Ectodermal cell (in vitro differentiated cells): Measurements from ENCODE around the gene EIF2AK3.

Experiments
- H3K27ac ChIP-seq: 2 replicates; pipeline ENCODE4 v1.7.0; 2013; ENCODE audit warnings: mild to moderate bottlenecking, low read depth, low read length; ENCODE audit not compliant: insufficient read depth, poor library complexity, severe bottlenecking
- H3K27me3 ChIP-seq: 2 replicates; pipeline ENCODE4 v1.7.0; 2013; ENCODE audit warnings: mild to moderate bottlenecking, low read length; ENCODE audit not compliant: insufficient read depth, control insufficient read depth, poor library complexity, severe bottlenecking
- H3K36me3 ChIP-seq: one replicate; pipeline ENCODE4 v1.7.0; 2013; ENCODE audit warnings: low read length; ENCODE audit not compliant: control insufficient read depth, insufficient read depth
- H3K4me1 ChIP-seq: one replicate; pipeline ENCODE4 v1.7.0; 2013; ENCODE audit warnings: low read length; ENCODE audit not compliant: control insufficient read depth, insufficient read depth
- H3K4me3 ChIP-seq: 2 replicates; pipeline ENCODE4 v1.7.0; 2013; ENCODE audit warnings: low read depth, low read length, control low read depth; ENCODE audit not compliant: insufficient read depth
- H3K9me3 ChIP-seq: 2 replicates; pipeline ENCODE4 v1.7.0; 2013; ENCODE audit warnings: mild to moderate bottlenecking, low read length, moderate library complexity; ENCODE audit not compliant: control insufficient read depth
- WGBS, 2 experiments: methylation state at CpG; one replicate each; pipeline ENCODE4 v1.1.7; 2013; ENCODE audit warnings: missing lambda C conversion rate in 2 of 2; 5-methylcytosine and 5-hydroxymethylcytosine counted together

The EIF2AK3 gene

DNA sequence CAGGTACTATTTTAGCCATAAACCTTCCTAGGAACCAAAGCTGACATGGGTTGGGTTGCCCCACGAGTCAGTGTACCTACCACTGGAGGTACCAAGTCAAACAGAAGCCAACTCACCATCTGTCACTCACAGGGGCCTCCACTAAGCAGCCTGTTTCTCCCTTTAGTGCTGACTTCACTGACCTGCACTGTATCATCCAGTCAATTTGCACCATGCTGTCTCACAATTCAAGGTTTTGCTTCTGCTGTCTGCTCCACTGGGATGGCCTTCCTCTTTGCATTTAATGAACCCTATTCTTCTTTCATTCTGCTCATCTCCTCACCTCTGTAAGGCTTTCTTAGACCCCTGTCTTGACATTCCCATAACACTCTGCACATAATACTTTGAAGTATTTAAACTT, 47.2 kb downstream of the EIF2AK3 start:
- no peak overlapping the region for H3K27ac ChIP-seq
- H3K4me3 ChIP-seq, result no peak overlapping the region
- peaks cover 7% of the 10 kb centered on the region for H3K36me3 ChIP-seq
- no peaks in the 10 kb centered on the region for H3K9me3 ChIP-seq
- H3K27me3 ChIP-seq, result no peaks in the 10 kb centered on the region
- no peaks in the 10 kb centered on the region for H3K4me1 ChIP-seq
- WGBS, 2 experiments, result 93 to 95% methylated on average over 1 of the region's 1 CpG

DNA sequence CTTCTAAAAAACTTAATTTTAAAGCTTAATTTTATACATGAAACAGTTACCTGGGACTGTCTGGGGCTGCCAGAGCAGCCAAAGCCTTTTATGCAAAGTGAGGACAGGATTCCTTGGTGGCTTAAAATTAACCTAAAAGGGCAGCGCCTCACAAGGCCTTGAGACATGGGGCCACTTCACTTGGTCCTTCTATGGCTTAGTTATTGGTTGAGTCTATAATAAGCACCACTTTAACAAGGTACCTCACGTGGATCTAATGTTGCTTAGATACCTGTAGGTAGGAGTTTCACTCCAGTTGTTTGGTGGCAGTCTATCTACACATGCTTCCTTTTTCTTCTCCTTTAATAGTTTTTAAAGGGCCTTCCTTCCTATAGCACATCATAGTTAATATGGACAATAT, 51.6 kb downstream of the EIF2AK3 start:
- Histone ChIP-seq H3K9me3 (no peaks in the 10 kb centered on the region), H3K27me3 (no peaks in the 10 kb centered on the region), H3K4me3 (no peak overlapping the region), H3K27ac (no peak overlapping the region), H3K36me3 (peaks cover 7% of the 10 kb centered on the region), H3K4me1 (no peaks in the 10 kb centered on the region)
- WGBS, 2 experiments, result 89 to 92% methylated on average over 1 to 2 of the region's 2 CpGs

DNA sequence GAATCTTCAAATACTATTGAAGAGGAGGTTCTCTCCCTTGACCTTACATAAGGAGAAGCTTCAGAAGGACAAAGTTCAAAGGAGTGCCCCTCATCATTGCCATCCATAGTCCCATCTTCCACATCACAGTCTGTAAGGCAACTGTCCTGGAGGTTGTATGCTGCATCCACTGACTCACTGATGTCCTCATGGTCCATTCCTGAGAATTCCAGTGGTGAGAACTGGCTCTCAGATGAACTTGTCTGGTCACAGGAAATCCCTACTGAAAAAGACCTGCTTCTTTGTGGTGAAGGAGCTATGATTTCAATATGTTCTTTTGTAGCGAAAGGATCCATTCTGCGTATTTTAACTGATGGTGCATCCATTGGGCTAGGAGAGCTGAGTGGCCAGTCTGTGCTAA, 52.2 kb downstream of the EIF2AK3 start:
- Histone ChIP-seq H3K36me3 (peaks cover 7% of the 10 kb centered on the region), H3K27ac (no peak overlapping the region), H3K4me1 (no peaks in the 10 kb centered on the region), H3K4me3 (no peak overlapping the region), H3K27me3 (no peaks in the 10 kb centered on the region), H3K9me3 (no peaks in the 10 kb centered on the region)
- WGBS, 2 experiments, result 100% methylated on average over 1 of the region's 2 CpGs

DNA sequence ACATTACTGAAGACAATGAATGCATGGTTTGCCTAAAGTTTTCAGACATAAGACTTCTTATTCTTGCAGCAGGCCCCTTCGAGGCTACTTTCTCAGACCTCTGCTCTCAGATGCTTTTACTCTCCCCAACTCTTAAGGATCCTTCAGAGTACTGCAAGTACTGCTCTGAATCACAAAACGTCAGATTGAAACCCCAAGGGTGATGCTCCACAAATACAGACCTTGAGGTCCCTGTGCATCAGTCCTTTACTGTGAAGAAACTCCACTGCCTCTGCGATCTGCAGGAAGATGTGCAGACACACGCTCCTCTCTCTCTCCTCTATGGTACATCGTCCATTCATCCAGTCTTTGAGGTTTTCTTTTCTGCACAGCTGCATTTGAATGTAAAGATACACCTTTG, 52.8 kb downstream of the EIF2AK3 start:
- WGBS, 2 experiments, result 92 to 93% methylated on average over 5 of the region's 5 CpGs
- no peaks in the 10 kb centered on the region for H3K9me3 ChIP-seq
- H3K4me1 ChIP-seq, result no peaks in the 10 kb centered on the region
- H3K27me3 ChIP-seq, result no peaks in the 10 kb centered on the region
- H3K36me3 ChIP-seq, result peaks cover 7% of the 10 kb centered on the region
- no peak overlapping the region for H3K4me3 ChIP-seq
- no peak overlapping the region for H3K27ac ChIP-seq

DNA sequence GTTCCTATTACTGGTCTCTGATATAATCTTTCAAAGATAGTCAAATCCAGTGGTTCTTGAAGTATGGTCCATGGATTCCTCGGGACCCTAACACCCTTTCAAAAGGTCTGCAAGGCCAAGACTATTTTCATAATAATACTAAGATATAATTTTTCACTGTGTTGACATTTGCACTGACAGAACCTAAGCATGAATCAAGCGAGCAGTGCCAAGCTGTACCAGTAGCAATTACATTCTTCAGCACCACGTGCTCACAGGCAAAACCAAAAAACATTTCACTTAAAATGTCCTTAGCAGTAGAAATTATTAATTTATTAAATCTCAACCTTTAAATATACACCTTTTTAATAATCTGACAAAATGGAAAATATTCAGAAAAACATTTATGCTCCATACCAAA, 59.1 kb downstream of the EIF2AK3 start:
- Histone ChIP-seq H3K27me3 (no peaks in the 10 kb centered on the region), H3K36me3 (peaks cover 3% of the 10 kb centered on the region), H3K4me3 (no peak overlapping the region), H3K27ac (no peak overlapping the region), H3K9me3 (no peaks in the 10 kb centered on the region), H3K4me1 (no peaks in the 10 kb centered on the region)
- WGBS, 2 experiments, result 91% methylated on average over 2 to 3 of the region's 3 CpGs

DNA sequence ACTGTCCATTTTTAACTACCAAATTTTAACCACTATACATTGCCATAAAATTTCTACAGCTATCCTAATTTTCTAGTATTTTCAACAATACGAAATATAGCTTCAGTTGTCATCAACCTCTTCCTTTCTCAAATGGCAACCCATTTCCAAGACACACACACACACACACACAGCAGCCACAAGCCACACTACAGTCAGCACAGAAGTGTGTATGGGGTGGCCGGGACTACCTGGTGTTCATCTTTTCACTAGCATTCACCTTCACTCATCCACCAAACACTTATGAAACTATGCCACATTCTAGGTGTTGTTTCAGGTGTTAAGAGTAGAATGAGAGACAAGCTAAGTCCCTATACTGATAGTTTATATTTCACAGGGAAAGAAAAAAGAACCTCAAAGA, 62.9 kb downstream of the EIF2AK3 start:
- Histone ChIP-seq H3K9me3 (no peaks in the 10 kb centered on the region), H3K4me1 (no peaks in the 10 kb centered on the region), H3K27me3 (no peaks in the 10 kb centered on the region), H3K4me3 (no peak overlapping the region), H3K27ac (no peak overlapping the region), H3K36me3 (peaks cover 6% of the 10 kb centered on the region)
- WGBS, 2 experiments, result 88 to 97% methylated on average over 1 to 2 of the region's 2 CpGs

DNA sequence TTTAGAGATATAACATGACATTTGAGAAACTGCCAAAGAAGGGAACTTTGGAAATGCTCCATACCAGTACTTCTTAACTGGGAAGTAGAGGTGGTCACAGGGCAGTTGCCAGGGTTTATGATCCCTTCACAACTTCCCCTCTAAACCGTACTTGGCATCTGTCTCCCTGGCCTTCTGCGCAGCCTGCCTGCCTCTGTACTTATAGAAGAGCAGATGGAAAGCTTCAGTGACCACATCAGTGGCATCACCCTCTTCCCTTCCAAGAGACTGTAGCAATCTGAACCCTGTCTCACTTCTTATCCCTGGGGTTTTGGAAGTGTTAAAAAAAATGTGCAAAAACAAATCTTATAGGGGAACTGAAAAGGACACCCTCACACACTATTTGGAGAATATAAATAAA, 64.1 kb downstream of the EIF2AK3 start:
- peaks cover 3% of the 10 kb centered on the region for H3K36me3 ChIP-seq
- H3K9me3 ChIP-seq, result no peaks in the 10 kb centered on the region
- no peaks in the 10 kb centered on the region for H3K27me3 ChIP-seq
- no peak overlapping the region for H3K27ac ChIP-seq
- H3K4me1 ChIP-seq, result no peaks in the 10 kb centered on the region
- no peak overlapping the region for H3K4me3 ChIP-seq
- 79 to 87% methylated on average over 2 of the region's 2 CpGs for WGBS, 2 experiments

DNA sequence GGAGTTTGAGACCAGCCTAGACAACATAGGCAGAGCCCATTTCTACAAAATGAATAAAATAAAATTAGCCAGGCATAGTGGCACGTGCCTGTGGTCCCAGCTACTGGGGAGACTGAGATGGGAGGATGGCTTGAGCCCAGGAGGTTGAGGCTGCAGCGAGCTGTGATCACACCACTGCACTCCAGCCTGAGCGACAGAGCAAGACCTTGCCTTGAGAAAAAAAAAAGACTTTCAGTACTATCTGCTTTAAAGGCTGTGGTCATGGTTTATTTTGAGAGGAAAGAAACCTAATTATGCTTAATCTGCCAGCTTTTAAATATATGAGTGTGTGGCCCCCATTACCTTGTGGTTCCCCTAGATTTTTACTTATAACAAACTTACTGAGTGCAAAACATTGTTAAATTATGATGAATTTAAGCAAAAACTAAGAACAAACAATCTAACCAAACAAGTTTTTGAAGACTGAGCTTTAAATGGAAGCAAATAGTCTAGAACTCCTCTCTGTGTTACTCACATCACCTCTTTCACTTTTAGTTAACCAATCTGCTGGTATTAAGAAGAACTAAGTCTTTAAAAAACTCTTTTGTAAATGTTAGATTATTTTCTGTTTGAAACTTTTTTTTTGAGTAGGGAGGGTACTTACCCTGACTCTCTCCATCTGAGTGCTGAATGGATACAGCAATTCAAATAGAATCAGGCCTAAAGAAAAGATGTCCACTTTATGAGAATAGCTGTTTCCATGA, 65.4 kb downstream of the EIF2AK3 start:
- WGBS, 2 experiments, result 95 to 97% methylated on average over 3 of the region's 3 CpGs
- Histone ChIP-seq H3K27me3 (no peaks in the 10 kb centered on the region), H3K4me3 (no peak overlapping the region), H3K27ac (no peak overlapping the region), H3K36me3 (peaks cover 3% of the 10 kb centered on the region), H3K4me1 (no peaks in the 10 kb centered on the region), H3K9me3 (no peaks in the 10 kb centered on the region)

DNA sequence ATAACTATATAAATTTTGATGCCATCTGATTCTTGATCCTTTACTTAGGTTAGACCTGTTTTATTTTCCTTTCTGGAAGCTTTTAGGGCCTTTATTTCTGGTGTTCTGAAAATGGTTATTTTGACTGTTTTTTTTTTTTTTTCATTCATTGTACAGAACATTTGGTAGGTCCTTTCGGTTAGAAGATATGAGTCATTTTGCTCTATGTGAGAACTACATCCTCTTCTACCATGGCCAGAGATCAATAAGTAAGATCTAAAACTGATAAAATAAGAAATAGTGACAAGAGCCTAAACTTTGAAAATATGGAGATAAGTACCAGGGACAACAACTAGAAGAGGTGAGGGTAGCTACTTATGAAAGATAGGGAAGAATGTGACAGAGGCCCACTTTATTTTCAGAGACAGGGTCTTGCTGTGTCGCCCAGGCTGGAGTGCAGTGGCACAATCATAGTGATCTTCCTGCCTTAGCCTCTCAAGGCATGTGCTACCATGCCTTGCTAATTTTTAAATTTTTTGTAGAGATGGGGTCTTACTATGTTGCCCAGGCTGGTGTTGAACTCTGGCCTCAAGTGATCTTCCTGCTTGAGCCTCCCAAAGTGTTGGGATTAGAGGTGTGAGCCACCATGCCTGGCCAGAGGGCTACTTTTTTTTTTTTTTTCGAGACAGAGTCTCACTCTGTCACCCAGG, 66.5 kb downstream of the EIF2AK3 start:
- Histone ChIP-seq H3K9me3 (no peaks in the 10 kb centered on the region), H3K4me1 (no peaks in the 10 kb centered on the region), H3K27ac (no peak overlapping the region), H3K27me3 (no peaks in the 10 kb centered on the region), H3K36me3 (peaks cover 3% of the 10 kb centered on the region), H3K4me3 (no peak overlapping the region)
- 95% methylated on average over 2 to 3 of the region's 3 CpGs for WGBS, 2 experiments

DNA sequence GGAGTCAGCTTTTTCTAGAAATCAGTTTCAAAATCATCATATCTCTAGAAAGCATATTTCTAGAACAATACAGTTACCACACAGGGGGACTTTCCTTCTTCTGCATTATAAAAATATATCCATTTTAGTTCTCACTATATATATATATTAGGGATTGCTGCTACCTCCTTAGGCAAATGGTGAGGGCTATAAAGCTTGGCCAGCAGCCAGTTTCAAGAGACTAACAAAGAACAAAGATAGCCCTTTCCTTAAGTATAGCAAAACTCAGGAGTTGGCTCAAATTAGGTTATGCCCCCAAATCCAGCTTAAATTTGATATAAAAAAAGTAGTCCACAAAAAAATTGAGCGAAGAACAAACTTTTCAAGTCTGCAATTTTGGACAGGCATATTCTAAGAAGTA, 70.0 kb downstream of the EIF2AK3 start:
- Histone ChIP-seq H3K27me3 (no peaks in the 10 kb centered on the region), H3K4me3 (no peak overlapping the region), H3K27ac (no peak overlapping the region), H3K36me3 (peaks cover 3% of the 10 kb centered on the region), H3K4me1 (no peaks in the 10 kb centered on the region), H3K9me3 (no peaks in the 10 kb centered on the region)
- WGBS, 2 experiments, result 95 to 100% methylated on average over 1 of the region's 1 CpG
